Epithelial cell of esophagus (primary cell): ENCODE data around the gene OR6N1.

Source experiments
- DNase-seq: peaks from one replicate; pipeline ENCODE4 v3.0.0; 2010; ENCODE audit warnings: low read depth
- H3K4me3 ChIP-seq: 2 replicates; pipeline ENCODE4 v1.5.1; 2011; ENCODE audit warnings: mild to moderate bottlenecking, low read length, control low read depth
- CTCF ChIP-seq: IDR thresholded peaks from 2 replicates; pipeline ENCODE4 v1.5.1; 2011; ENCODE audit warnings: low read depth, mild to moderate bottlenecking, low read length, control low read depth, inconsistent platforms; ENCODE audit not compliant: insufficient read depth; ENCODE audit errors: missing control alignments

Gene OR6N1

GRCh38 chr1:158724442-158724841 is 47.6 kb downstream of the OR6N1 start:
- no peak overlapping the region for H3K4me3 ChIP-seq
- no peak for TF ChIP-seq CTCF
- DNase-seq = no peak

- H3K4me3 ChIP-seq = no peak within 1 kb of the TSS
- no peak for DNase-seq
- TF ChIP-seq CTCF = no peak
Measured at GRCh38 chr1:158720620-158721019, 51.4 kb downstream of the OR6N1 start, which contains the start of gene OR6K3. TSS of gene OR6K3 (minus strand) at chr1:158720720. CDS start at chr1:158718115, 2,605 bp downstream.

GRCh38 chr1:158719664-158720063 is 52.3 kb downstream of the OR6N1 start:
- H3K4me3 ChIP-seq = no peak overlapping the region
- no peak for DNase-seq
- TF ChIP-seq CTCF = no peak

- no peak overlapping the region for H3K4me3 ChIP-seq
- TF ChIP-seq CTCF = no peak
- peak; percentile 53 for DNase-seq
Measured at GRCh38 chr1:158717344-158717743, 54.7 kb downstream of the OR6N1 start.

- DNase-seq = peak; percentile 23
- H3K4me3 ChIP-seq = no peak overlapping the region
- no peak for TF ChIP-seq CTCF
Measured at GRCh38 chr1:158716335-158716734, 55.7 kb downstream of the OR6N1 start.

- DNase-seq = no peak
Measured at GRCh38 chr1:158714754-158715153, 57.2 kb downstream of the OR6N1 start.

More at GRCh38 chr1:158714754-158715153, 57.2 kb downstream of the OR6N1 start:
- no peak for TF ChIP-seq CTCF
- no peak overlapping the region for H3K4me3 ChIP-seq
